GM12874 (cell line): Measurements from ENCODE around the gene EPS8L3.

ENCODE experiments used
- TF ChIP-seq, protein P1 (sequence below): IDR thresholded peaks from 2 replicates; pipeline ENCODE4 v1.5.1; 2011; ENCODE audit warnings: low read depth, mild to moderate bottlenecking, control low read depth, low read length, moderate library complexity; ENCODE audit not compliant: insufficient read depth

EPS8L3 gene, protein sequence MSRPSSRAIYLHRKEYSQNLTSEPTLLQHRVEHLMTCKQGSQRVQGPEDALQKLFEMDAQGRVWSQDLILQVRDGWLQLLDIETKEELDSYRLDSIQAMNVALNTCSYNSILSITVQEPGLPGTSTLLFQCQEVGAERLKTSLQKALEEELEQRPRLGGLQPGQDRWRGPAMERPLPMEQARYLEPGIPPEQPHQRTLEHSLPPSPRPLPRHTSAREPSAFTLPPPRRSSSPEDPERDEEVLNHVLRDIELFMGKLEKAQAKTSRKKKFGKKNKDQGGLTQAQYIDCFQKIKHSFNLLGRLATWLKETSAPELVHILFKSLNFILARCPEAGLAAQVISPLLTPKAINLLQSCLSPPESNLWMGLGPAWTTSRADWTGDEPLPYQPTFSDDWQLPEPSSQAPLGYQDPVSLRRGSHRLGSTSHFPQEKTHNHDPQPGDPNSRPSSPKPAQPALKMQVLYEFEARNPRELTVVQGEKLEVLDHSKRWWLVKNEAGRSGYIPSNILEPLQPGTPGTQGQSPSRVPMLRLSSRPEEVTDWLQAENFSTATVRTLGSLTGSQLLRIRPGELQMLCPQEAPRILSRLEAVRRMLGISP

GRCh38 chr1:109763646-109764415 lies at the start of gene EPS8L3:
TSS of gene EPS8L3 (minus strand) at chr1:109763923. CDS start at chr1:109761749, 2,174 bp downstream.
- TF ChIP-seq, protein P1, sequence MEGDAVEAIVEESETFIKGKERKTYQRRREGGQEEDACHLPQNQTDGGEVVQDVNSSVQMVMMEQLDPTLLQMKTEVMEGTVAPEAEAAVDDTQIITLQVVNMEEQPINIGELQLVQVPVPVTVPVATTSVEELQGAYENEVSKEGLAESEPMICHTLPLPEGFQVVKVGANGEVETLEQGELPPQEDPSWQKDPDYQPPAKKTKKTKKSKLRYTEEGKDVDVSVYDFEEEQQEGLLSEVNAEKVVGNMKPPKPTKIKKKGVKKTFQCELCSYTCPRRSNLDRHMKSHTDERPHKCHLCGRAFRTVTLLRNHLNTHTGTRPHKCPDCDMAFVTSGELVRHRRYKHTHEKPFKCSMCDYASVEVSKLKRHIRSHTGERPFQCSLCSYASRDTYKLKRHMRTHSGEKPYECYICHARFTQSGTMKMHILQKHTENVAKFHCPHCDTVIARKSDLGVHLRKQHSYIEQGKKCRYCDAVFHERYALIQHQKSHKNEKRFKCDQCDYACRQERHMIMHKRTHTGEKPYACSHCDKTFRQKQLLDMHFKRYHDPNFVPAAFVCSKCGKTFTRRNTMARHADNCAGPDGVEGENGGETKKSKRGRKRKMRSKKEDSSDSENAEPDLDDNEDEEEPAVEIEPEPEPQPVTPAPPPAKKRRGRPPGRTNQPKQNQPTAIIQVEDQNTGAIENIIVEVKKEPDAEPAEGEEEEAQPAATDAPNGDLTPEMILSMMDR, result no peak

GRCh38 chr1:109812691-109813393 lies 49.1 kb upstream of the EPS8L3 start:
- TF ChIP-seq, protein P1, result no peak

DNA sequence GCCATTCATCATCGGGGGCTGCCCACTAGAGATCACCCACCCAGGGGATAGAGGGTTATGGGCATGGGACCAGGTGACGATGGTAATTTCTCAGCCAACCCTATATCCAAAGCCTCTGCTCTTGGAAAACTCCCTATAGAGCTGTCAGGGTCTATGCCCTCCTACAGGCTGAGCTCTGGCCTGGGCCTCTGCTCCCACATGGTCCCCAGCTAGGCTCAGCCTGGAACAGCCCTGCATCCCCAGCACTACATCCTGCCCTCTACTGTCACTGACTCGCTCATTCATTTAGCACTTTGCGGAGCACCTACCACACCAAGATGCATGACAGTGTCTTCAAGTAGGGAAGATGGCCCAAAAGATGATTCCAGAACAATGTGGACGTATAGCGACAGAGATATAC lies 45.0 kb upstream of the EPS8L3 start:
- TF ChIP-seq, protein P1, result no peak

GRCh38 chr1:109807822-109808680 lies 44.3 kb upstream of the EPS8L3 start:
- TF ChIP-seq, protein P1, result no peak

DNA sequence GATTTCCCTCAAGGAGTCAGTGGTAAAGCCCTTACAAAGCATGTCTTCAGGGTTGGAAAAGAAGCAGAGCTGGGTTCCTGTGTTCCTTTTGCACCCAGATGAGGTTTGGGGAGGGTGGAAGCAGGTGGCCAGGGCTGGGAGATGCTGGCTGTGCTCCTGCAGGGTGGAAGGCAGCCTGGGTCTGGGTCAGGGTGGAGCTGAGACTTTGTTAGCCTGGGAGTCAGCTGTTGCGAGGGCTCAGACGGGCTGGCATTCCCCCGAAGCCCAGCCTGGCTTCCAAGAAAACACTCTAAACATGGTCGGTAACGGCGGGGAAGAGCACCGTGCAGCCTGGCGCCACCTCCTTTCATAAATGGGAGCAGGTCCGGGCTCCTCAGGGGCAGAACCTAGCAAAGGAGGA lies 43.7 kb upstream of the EPS8L3 start:
- TF ChIP-seq, protein P1, result no peak

DNA sequence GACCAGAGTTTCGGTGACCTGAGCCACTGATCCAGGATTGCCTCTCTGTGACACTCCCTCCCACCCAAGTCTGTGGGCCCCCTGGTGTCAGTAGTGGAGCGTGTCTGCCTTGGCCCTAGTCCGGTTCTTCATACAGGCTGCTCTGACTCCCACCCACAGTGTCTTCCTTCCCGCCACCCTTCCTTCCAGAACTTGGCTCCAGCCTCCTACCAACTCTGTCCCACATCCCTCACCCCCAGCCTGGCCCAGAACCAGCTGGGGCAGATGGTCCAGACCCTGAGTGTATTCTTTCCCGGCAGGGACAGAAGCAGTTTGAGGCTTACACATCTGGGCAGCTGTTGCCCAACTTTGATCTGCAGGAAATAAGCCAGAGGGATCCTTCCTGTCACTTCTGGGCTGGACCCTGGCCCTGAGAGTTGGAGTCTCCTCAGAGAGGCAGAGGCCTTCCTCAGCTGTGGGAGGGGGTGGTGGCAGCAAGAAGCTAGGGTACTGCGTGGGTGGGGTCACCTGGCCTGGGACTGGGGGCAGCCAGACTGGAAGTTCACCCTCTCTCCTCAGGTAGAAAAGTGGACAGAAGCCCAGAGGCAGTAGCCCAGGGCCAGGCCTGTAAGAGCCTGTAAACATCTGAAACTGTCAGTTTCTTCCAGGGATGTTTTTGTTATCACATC lies 43.1 kb upstream of the EPS8L3 start:
- TF ChIP-seq, protein P1, result no peak
